Calu3 (cell line): ENCODE results near the gene ESRRB. TPM values are rescaled to one million over a fixed set of nuclear protein-coding genes. Genes with fewer than 3 reads are reported as not detected.

Source experiments
- BruUV-seq: library from RNA; stranded (reverse); fragments of 400-500 nt; replicated peaks from 2 replicates; lab custom pipeline; 2021; lab: Mats Ljungman, UMichigan
- CTCF ChIA-PET: fragments of 300-600 bp; sonication (Branson Sonifier 250); formaldehyde crosslinking; loops from one replicate; lab custom pipeline; 2022; ENCODE audit warnings: antibody characterized with exemption; lab: Charles Lee
- DNase-seq: peaks from one replicate; pipeline ENCODE4 v3.0.0; 2022
- H3K27ac Mint-ChIP-seq: one replicate; pipeline ENCODE4 v1.8.0; 2022; ENCODE audit warnings: mixed read lengths; ENCODE audit not compliant: unreplicated experiment
- H3K27me3 Mint-ChIP-seq: one replicate; pipeline ENCODE4 v1.8.0; 2022; ENCODE audit warnings: mixed read lengths; ENCODE audit not compliant: unreplicated experiment
- H3K36me3 Mint-ChIP-seq: one replicate; pipeline ENCODE4 v1.8.0; 2022; ENCODE audit warnings: mild to moderate bottlenecking, moderate library complexity, mixed read lengths; ENCODE audit not compliant: insufficient read depth, unreplicated experiment
- H3K4me1 Mint-ChIP-seq: one replicate; pipeline ENCODE4 v1.8.0; 2022; ENCODE audit warnings: mild to moderate bottlenecking, low read depth, mixed read lengths; ENCODE audit not compliant: unreplicated experiment
- H3K4me3 Mint-ChIP-seq: one replicate; pipeline ENCODE4 v1.8.0; 2022; ENCODE audit warnings: mild to moderate bottlenecking, low read depth, moderate library complexity, mixed read lengths; ENCODE audit not compliant: unreplicated experiment
- H3K9me3 Mint-ChIP-seq: one replicate; pipeline ENCODE4 v1.8.0; 2022; ENCODE audit warnings: low read depth, mixed read lengths; ENCODE audit not compliant: unreplicated experiment
- CTCF ChIP-seq: fragments of 200-600 bp; IDR thresholded peaks from one replicate; pipeline ENCODE4 v1.8.0; 2022; ENCODE audit warnings: antibody characterized with exemption; ENCODE audit not compliant: unreplicated experiment
- intact Hi-C: fragments of 100-400 bp; cut with micrococcal nuclease; formaldehyde crosslinking; loops from one replicate; pipeline ENCODE4 v1.10.0; 2022; ENCODE audit not compliant: unreplicated experiment
- total RNA-seq: library from RNA; stranded (reverse); gene quantifications from 2 replicates; pipeline ENCODE4 v1.2.3, GENCODE V29; 2022

ESRRB gene
- total RNA-seq, 1 experiment from 2014 or later = 0.21 TPM

DNA sequence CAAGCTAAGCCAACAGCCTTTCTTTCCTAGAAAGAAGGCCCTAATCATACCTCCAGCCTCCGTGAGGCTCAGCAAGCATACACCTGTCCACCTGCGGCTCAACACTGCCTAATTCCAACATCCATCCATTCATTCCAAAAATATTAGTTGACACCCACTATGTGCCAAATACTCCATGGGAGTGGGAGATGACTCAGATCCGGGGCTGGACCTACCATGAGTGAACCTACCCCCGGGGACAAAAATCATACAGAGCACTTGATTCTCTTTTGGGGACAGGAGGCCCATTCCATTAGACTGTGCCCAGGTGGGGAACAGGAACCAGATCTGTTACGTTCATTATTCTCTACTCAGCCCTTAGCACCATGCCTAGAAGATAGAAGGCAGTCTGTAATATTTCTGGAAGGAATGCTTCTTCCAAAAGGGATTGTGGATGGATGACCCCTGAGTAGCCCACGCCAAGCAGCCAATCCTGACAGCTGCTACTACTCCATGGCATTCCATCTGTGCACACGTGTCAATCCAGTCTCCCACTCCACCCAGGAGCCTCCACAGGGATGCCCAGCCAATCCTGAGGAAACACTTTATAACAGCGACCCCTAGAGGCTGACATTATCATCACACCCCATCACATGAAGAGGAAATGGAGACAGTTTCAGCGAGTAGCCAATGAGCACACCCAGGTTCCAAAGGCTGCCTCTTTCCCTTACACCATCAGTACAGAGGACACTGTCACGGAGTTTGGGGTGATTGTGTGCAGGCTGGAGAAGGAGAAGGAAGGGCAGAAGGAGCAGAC, 170.7 kb downstream of the ESRRB start:
- BruUV-seq = no TSS peak
- TF ChIP-seq CTCF = peak; percentile 34
- Mint-ChIP-seq H3K4me1 (no peaks in the 10 kb centered on the region), H3K27me3 (peaks cover 36% of the 10 kb centered on the region), H3K4me3 (no peak overlapping the region), H3K27ac (no peak overlapping the region), H3K9me3 (no peaks in the 10 kb centered on the region), H3K36me3 (no peaks in the 10 kb centered on the region)
- intact Hi-C loops = no loop called here
- DNase-seq = peak; percentile 3
- CTCF ChIA-PET = no interaction called here

DNA sequence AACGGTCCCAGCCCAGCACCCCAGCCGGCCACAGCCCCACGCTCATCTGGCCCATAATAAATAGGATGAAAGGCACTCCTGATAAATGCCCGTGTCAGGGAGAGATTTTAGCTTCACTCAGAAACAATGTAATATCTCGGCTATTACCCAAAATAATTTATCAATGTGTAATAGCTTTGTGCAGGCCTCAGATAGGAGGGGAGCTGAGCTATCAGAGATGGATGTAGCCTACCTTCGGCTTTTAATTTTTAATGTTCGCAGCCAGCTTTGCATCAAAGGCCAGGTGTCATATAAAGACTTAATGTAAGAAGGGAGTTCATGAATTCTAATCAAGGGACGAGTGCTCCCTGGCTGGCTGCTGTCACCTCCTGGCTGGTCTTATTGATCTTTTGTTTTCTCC, 171.9 kb downstream of the ESRRB start:
- DNase-seq = no peak
- intact Hi-C loops = no loop called here
- no peak for TF ChIP-seq CTCF
- no TSS peak for BruUV-seq
- Mint-ChIP-seq H3K27ac (no peak overlapping the region), H3K9me3 (no peaks in the 10 kb centered on the region), H3K27me3 (peaks cover 40% of the 10 kb centered on the region), H3K4me1 (no peaks in the 10 kb centered on the region), H3K4me3 (no peak overlapping the region), H3K36me3 (no peaks in the 10 kb centered on the region)
- CTCF ChIA-PET = no interaction called here

DNA sequence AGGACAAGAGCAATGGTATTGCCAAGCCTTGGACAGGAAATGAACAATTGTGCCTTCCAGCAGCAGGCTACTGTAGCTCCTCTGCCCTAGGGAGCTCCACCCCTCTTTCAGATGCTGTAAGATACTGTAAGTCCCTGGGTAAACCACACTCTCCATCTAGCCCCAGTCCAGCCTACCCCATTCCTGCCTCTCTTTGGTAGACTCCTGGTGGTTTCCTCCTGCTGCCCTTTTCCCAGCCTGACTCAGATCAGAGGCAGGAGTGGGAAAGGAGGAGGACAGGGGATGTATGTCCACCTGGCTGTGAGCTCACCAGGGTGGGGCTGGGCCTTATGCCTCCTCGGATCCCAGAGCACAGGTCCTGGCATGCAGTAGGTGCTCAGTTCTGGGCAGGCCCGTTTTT, 174.6 kb downstream of the ESRRB start:
- no peak for DNase-seq
- intact Hi-C loops = no loop called here
- no TSS peak for BruUV-seq
- Mint-ChIP-seq H3K4me3 (no peak overlapping the region), H3K27me3 (peaks cover 27% of the 10 kb centered on the region), H3K36me3 (no peaks in the 10 kb centered on the region), H3K9me3 (no peaks in the 10 kb centered on the region), H3K4me1 (no peaks in the 10 kb centered on the region), H3K27ac (no peak overlapping the region)
- TF ChIP-seq CTCF = no peak
- CTCF ChIA-PET = no interaction called here

DNA sequence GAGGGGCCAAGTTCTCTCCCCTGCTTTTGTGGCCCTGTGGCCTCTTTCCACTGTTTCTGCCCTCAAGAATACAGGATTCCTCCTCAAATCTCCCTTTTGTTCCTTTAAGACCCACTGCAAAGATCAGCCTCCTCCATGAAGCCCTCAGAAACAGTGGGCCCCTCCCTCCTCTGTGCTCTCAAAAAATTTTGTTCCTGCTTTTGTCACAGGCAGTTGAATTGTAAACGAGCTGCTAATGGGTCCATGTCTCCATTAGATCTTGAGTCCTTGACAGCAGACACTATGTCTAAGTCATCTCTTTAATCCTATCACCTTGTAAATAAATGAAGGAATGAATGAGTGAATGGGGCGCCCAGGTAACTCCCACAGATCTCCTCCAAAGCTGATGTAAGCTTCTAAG, 175.2 kb downstream of the ESRRB start:
- H3K4me3 Mint-ChIP-seq = no peak overlapping the region
- no peak overlapping the region for H3K27ac Mint-ChIP-seq
- TF ChIP-seq CTCF = no peak

More for the DNA sequence above, 175.2 kb downstream of the ESRRB start:
- no peaks in the 10 kb centered on the region for H3K9me3 Mint-ChIP-seq
- H3K36me3 Mint-ChIP-seq = no peaks in the 10 kb centered on the region
- BruUV-seq = no TSS peak
- CTCF ChIA-PET = interaction anchor here (0.8 kb wide), 1 partner anchor 10 kb away, joined by 3 read pairs; no protein-coding TSS in a partner anchor
- intact Hi-C loops = no loop called here
- DNase-seq = no peak
- H3K27me3 Mint-ChIP-seq = peaks cover 28% of the 10 kb centered on the region
- H3K4me1 Mint-ChIP-seq = no peaks in the 10 kb centered on the region

Other genes with a start within 250 kb of the ESRRB start
- 53.8 and 62.4 TPM in 2 replicates for gene GPATCH2L, start 224.2 kb upstream of the ESRRB start, total RNA-seq